ENCODE data around the gene ABI2.
"Not testable (repeated sequence)": the region's sequence is repeated elsewhere in the genome, so short reads cannot be mapped to it uniquely, and the experiment has no call there.

- TF ChIP-seq TCF12 (IDR thresholded peaks at IDR 0.05); EP300 (IDR thresholded peaks at IDR 0.05; ENCODE audit: borderline replicate concordance in 1 of 2, low read depth in 1 of 2, low read length in 1 of 2); CTCF (IDR thresholded peaks at IDR 0.05); SIN3A (IDR thresholded peaks at IDR 0.05; ENCODE audit: borderline replicate concordance, low read depth, low read length); TAF1 (IDR thresholded peaks at IDR 0.05; ENCODE audit: borderline replicate concordance, low read depth, low read length); SMC3 (IDR thresholded peaks at IDR 0.05; ENCODE audit: low read depth, low read length): not testable (repeated sequence)
Observed at GRCh38 chr2:203388153-203388552, 60.0 kb downstream of the ABI2 start.
